ENCODE results near the gene TEX22.

TEX22 gene

GRCh38 chr14:105400016-105400415 lies 1.7 kb downstream of the TEX22 start:
- DNase-seq (ENCODE audit: low read depth) = no peak

- no peak for DNase-seq (ENCODE audit: low read depth)
Observed at GRCh38 chr14:105401699-105402098, 3.4 kb downstream of the TEX22 start.

GRCh38 chr14:105408592-105408991 lies 10.3 kb downstream of the TEX22 start:
- DNase-seq (ENCODE audit: low read depth) = no peak

- no peak for DNase-seq (ENCODE audit: low read depth)
Observed at GRCh38 chr14:105409364-105409763, 11.0 kb downstream of the TEX22 start.

GRCh38 chr14:105410642-105411016 lies 12.3 kb downstream of the TEX22 start:
- no peak for DNase-seq (ENCODE audit: low read depth)

- peak; percentile 42 for DNase-seq (ENCODE audit: low read depth)
Observed at GRCh38 chr14:105411017-105411941, 12.9 kb downstream of the TEX22 start.

- no peak for DNase-seq (ENCODE audit: low read depth)
Observed at GRCh38 chr14:105411985-105412770, 13.8 kb downstream of the TEX22 start.

GRCh38 chr14:105412771-105413543 lies 14.6 kb downstream of the TEX22 start:
- DNase-seq (ENCODE audit: low read depth) = no peak

- no peak for DNase-seq (ENCODE audit: low read depth)
Observed at GRCh38 chr14:105413544-105413886, 15.2 kb downstream of the TEX22 start.

- DNase-seq (ENCODE audit: low read depth) = peak; percentile 73
Observed at GRCh38 chr14:105414456-105415371, 16.4 kb downstream of the TEX22 start.

GRCh38 chr14:105415481-105416428 lies 17.4 kb downstream of the TEX22 start:
- no peak for DNase-seq (ENCODE audit: low read depth)

GRCh38 chr14:105416671-105417070 lies 18.3 kb downstream of the TEX22 start:
- no peak for DNase-seq (ENCODE audit: low read depth)

- no peak for DNase-seq (ENCODE audit: low read depth)
Observed at GRCh38 chr14:105417690-105418121, 19.4 kb downstream of the TEX22 start.

- DNase-seq (ENCODE audit: low read depth) = no peak
Observed at GRCh38 chr14:105418269-105419194, 20.2 kb downstream of the TEX22 start.

- DNase-seq (ENCODE audit: low read depth) = no peak
Observed at GRCh38 chr14:105419195-105420091, 21.1 kb downstream of the TEX22 start, which contains the start of gene MTA1. MTA1 (plus strand) TSS chr14:105419827; CDS start chr14:105420036, 209 bp downstream.

- DNase-seq (ENCODE audit: low read depth) = no peak
Observed at GRCh38 chr14:105420101-105420973, 22.0 kb downstream of the TEX22 start.

Data from iris pigment epithelial cell (primary cell).